Mesothelial cell of epicardium (in vitro differentiated cells): ENCODE measurements around the gene IGFLR1. TPM values are rescaled to one million over a fixed set of nuclear protein-coding genes. Genes with fewer than 3 reads are reported as not detected.

ENCODE experiments used
- DNase-seq, 2 experiments: peaks; one replicate each; pipeline ENCODE4 v3.0.0; 2021; ENCODE audit warnings: low spot score in 2 of 2; ENCODE audit not compliant: unreplicated experiment in 2 of 2
- H3K27ac Mint-ChIP-seq: 2 replicates; pipeline ENCODE4 v1.8.0; 2021; ENCODE audit warnings: mixed read lengths
- H3K27me3 Mint-ChIP-seq: 2 replicates; pipeline ENCODE4 v1.8.0; 2021; ENCODE audit warnings: low read depth, mixed read lengths
- H3K36me3 Mint-ChIP-seq: 2 replicates; pipeline ENCODE4 v1.8.0; 2021; ENCODE audit warnings: mixed read lengths
- H3K4me1 Mint-ChIP-seq: 2 replicates; pipeline ENCODE4 v1.8.0; 2021; ENCODE audit warnings: mixed read lengths
- H3K4me3 Mint-ChIP-seq: 2 replicates; pipeline ENCODE4 v1.8.0; 2021; ENCODE audit warnings: mild to moderate bottlenecking, moderate library complexity, mixed read lengths
- H3K9me3 Mint-ChIP-seq: 2 replicates; pipeline ENCODE4 v1.8.0; 2021; ENCODE audit warnings: mixed read lengths
- total RNA-seq: library from RNA; stranded (reverse); gene quantifications from 3 replicates; pipeline ENCODE4 v1.2.1, GENCODE V29; 2021
- TF ChIP-seq, protein P1 (sequence below): fragments of 200-600 bp; sonication (generic); IDR thresholded peaks from one replicate; pipeline ENCODE4 v1.5.0; 2021; ENCODE audit warnings: antibody characterized with exemption; ENCODE audit not compliant: unreplicated experiment

IGFLR1 gene
- total RNA-seq, 1 donor from 2014 or later = 3.2 TPM

DNA sequence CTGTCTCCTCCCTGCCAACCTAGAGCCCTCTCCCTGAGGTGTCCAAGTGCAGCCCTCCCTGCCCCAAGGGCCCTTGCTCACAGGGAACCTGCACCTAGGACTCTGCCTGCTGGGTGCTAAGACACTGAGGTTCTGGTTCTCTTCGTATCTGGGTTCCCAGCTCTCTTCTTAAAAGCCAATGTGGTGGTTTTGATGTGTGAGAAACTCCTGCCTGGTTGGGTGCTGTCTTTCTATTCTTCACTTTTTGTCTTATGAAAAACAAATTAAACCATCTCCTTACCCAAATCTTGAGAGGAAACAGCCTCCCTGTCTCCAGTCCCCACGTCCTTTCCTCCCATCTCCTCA, 28.8 kb downstream of the IGFLR1 start:
- no peaks in the 10 kb centered on the region for H3K9me3 Mint-ChIP-seq
- TF ChIP-seq, protein P1, sequence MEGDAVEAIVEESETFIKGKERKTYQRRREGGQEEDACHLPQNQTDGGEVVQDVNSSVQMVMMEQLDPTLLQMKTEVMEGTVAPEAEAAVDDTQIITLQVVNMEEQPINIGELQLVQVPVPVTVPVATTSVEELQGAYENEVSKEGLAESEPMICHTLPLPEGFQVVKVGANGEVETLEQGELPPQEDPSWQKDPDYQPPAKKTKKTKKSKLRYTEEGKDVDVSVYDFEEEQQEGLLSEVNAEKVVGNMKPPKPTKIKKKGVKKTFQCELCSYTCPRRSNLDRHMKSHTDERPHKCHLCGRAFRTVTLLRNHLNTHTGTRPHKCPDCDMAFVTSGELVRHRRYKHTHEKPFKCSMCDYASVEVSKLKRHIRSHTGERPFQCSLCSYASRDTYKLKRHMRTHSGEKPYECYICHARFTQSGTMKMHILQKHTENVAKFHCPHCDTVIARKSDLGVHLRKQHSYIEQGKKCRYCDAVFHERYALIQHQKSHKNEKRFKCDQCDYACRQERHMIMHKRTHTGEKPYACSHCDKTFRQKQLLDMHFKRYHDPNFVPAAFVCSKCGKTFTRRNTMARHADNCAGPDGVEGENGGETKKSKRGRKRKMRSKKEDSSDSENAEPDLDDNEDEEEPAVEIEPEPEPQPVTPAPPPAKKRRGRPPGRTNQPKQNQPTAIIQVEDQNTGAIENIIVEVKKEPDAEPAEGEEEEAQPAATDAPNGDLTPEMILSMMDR = no peak
- DNase-seq = no peak
- H3K27me3 Mint-ChIP-seq = no peaks in the 10 kb centered on the region
- H3K4me1 Mint-ChIP-seq = peaks cover 14% of the 10 kb centered on the region
- H3K27ac Mint-ChIP-seq = no peak overlapping the region
- no peak overlapping the region for H3K4me3 Mint-ChIP-seq
- H3K36me3 Mint-ChIP-seq = no peaks in the 10 kb centered on the region

DNA sequence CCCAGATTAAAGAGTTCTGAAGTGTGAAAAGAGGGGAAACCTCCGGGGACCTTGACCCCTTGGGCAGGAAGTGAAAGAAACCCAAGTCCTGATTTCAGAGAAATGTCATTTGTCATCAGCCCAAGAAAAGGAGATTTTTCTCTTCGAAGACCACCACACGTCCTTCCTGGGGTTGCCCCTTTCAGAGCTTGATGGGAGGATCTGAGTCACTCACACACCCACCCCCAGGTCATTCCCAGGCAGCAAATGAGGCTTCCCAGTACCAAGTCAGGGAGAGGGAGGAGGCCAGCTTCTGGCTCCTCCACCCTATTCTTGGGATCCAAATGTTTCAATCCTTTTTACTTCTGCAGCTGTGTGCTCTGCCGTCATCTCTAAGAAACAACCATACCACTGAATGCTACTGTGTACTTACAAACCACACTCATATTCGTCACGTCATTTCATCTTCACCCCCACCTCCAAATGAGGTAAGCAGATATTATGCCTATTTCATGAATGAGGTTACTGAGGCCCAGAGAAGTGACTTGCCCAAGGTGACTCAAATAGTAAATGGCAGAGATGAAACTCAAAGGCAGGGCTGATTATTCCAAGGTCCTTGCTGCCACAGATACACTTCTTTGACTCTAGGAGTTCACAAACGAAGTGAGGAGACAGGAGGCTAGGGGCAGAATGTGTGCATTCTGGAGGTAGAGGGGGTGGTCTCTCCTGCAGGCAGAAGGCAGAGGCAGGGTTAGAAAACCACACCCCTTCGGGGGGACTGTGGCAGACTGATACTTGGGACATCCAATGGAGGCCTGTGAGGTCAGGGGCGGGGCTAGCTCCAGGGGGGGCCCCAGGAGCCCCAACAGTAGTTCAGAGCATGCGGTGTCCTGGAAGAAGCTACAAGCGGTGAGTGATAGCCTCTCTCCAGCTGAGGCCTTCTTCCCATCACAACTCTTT, 29.4 kb downstream of the IGFLR1 start:
- H3K27me3 Mint-ChIP-seq = no peaks in the 10 kb centered on the region
- H3K4me1 Mint-ChIP-seq = peaks cover 14% of the 10 kb centered on the region
- no peak overlapping the region for H3K4me3 Mint-ChIP-seq
- TF ChIP-seq, protein P1 = no peak
- H3K27ac Mint-ChIP-seq = no peak overlapping the region
- H3K9me3 Mint-ChIP-seq = no peaks in the 10 kb centered on the region
- no peak for DNase-seq
- H3K36me3 Mint-ChIP-seq = no peaks in the 10 kb centered on the region

DNA sequence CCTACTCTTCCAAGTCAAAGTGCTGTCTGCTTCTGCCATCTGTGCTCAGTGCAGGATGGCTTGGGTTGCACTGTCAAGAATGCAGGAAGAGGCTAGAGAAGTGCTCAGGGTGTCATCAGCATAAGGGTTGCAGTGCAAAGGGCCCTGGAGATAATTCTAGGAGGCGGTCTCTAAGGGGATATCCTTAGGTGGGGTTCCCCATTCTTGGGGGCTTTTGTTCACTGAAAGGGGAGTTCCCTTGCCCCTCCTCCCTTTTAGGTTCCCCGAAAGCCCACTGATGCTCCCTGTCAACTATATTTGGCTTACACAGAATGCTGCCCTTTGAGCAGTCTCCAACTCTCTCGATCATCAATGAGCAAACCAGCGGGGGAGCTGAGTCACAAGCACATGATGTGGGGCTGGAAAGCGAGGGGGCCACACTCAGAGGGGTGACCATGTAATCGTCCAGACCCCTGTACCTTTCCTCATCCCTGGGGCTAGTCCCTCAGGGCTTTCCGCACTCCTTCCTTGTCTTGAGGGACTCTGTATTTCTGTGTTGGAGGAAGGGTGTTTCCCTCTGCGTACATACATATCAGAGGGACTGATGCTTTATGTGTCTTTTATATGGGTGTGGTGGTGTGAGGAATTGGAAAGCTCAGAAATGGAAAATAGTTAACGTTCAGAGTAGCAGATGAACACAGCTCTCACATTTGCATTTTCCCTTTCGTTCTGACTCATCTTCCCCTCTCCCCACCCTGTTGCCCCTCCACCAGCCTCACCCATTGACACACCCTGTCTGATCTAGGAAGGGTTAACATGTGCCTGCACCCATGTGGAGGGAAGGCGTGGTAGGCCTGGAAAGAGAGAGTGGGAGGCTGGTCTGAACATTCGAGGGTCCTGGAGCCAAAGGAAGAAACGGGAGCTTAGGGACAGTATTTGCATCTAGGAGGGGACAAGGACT, 31.2 kb downstream of the IGFLR1 start:
- Mint-ChIP-seq H3K4me3 (no peak overlapping the region), H3K27me3 (no peaks in the 10 kb centered on the region), H3K27ac (no peak overlapping the region), H3K9me3 (no peaks in the 10 kb centered on the region), H3K36me3 (no peaks in the 10 kb centered on the region), H3K4me1 (peaks cover 8% of the 10 kb centered on the region)
- DNase-seq = no peak
- TF ChIP-seq, protein P1 = no peak

DNA sequence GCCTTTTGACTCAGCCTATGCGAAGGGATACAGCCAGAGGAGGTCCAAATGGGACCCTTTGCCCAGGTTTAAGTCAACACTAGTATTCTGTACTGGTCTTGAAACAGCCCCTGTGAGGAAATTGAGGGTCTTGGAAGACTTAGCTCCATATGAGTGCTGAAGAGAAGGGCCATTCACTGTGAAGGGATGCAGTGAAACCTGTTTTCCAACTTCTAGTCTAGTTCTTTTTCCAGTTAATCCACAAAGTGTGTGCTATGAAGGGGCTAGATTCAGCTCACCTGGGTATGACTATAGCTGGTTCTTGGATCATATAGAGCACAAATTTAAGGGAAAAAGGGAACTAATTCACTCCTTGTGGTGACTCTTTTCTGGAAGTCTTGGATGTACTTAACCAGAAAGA, 33.9 kb downstream of the IGFLR1 start:
- H3K27me3 Mint-ChIP-seq = peaks cover 9% of the 10 kb centered on the region
- no peak for DNase-seq
- no peaks in the 10 kb centered on the region for H3K9me3 Mint-ChIP-seq
- H3K36me3 Mint-ChIP-seq = no peaks in the 10 kb centered on the region
- TF ChIP-seq, protein P1 = no peak
- no peak overlapping the region for H3K4me3 Mint-ChIP-seq
- H3K4me1 Mint-ChIP-seq = no peaks in the 10 kb centered on the region
- H3K27ac Mint-ChIP-seq = no peak overlapping the region

DNA sequence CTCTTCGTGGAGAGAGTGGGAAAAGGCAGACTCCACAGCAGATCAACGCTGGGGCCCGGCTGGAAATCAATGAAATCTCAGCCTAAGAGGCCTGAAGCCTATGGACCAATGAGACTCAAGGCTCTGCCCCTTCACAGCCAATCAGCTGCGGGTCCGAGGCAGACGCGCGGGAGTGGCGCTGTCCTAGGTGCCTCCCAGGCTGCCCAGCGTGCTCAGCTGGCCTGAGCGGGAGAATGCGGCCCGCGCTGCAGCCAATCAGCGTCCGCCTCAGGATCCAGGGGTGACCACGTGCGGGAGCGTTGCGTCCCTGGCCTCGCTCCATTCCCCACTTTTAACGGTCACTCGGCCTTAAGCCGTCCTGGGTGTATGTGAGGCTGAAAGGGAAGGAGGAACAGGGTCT, 38.0 kb downstream of the IGFLR1 start, which contains the start of gene ZBTB32:
TSS of gene ZBTB32 (plus strand) at position 341 of the 400 bp plus-strand sequence. CDS start 10,069 bp downstream, outside the sequence.
- DNase-seq = peak in 1 of 2 experiments; percentile 56

More for the DNA sequence above, 38.0 kb downstream of the IGFLR1 start, which contains the start of gene ZBTB32:
- Mint-ChIP-seq H3K9me3 (no peaks in the 10 kb centered on the region), H3K36me3 (no peaks in the 10 kb centered on the region), H3K4me1 (peaks cover 5% of the 10 kb centered on the region), H3K27ac (no peak within 1 kb of the TSS), H3K4me3 (no peak within 1 kb of the TSS), H3K27me3 (peaks cover 13% of the 10 kb centered on the region)
- TF ChIP-seq, protein P1 = no peak
